WTC11 (cell line): ENCODE measurements around the gene AFAP1L2. TPM values are rescaled to one million over a fixed set of nuclear protein-coding genes. Genes with fewer than 3 reads are reported as not detected.

Source experiments
- ATAC-seq: fragments of 200-7000 bp; cut with Tn5 transposase; 2 replicates; pipeline ENCODE4 v1.10.0; 2021; ENCODE audit warnings: mild to moderate bottlenecking, moderate library complexity
- CTCF ChIA-PET: fragments of 300-600 bp; sonication (Branson Sonifier 250); formaldehyde crosslinking; loops from one replicate; lab custom pipeline; 2021; ENCODE audit warnings: antibody characterized with exemption; lab: Charles Lee
- POLR2A ChIA-PET: fragments of 350-600 bp; sonication (Branson Sonifier 250); formaldehyde crosslinking; loops from one replicate; lab custom pipeline; 2021; ENCODE audit warnings: antibody characterized with exemption; lab: Charles Lee
- DNase-seq: peaks from one replicate; pipeline ENCODE4 v3.0.0; 2021; ENCODE audit warnings: low spot score
- H3K27ac Mint-ChIP-seq: 2 replicates; pipeline ENCODE4 v1.8.0; 2021; ENCODE audit warnings: mixed read lengths
- H3K27me3 Mint-ChIP-seq: 2 replicates; pipeline ENCODE4 v1.8.0; 2021; ENCODE audit warnings: low read depth, mild to moderate bottlenecking, moderate library complexity, mixed read lengths
- H3K36me3 Mint-ChIP-seq: 2 replicates; pipeline ENCODE4 v1.8.0; 2021; ENCODE audit warnings: mixed read lengths
- H3K4me1 Mint-ChIP-seq: 2 replicates; pipeline ENCODE4 v1.8.0; 2022; ENCODE audit warnings: mixed read lengths
- H3K4me3 Mint-ChIP-seq: 2 replicates; pipeline ENCODE4 v1.8.0; 2021; ENCODE audit warnings: mild to moderate bottlenecking, moderate library complexity, mixed read lengths
- H3K9me3 Mint-ChIP-seq: 2 replicates; pipeline ENCODE4 v1.8.0; 2021; ENCODE audit warnings: mixed read lengths
- AFF4 ChIP-seq: sonication (generic); formaldehyde crosslinking; IDR thresholded peaks from 2 replicates; pipeline ENCODE4 v1.8.1; 2023; ENCODE audit warnings: mild to moderate bottlenecking, missing genetic modification reagents, borderline replicate concordance
- ATF1 ChIP-seq: sonication (generic); formaldehyde crosslinking; IDR thresholded peaks from 2 replicates; pipeline ENCODE4 v1.8.1; 2023; ENCODE audit warnings: mild to moderate bottlenecking, moderate library complexity, missing genetic modification reagents
- ATF2 ChIP-seq: sonication (generic); formaldehyde crosslinking; IDR thresholded peaks from 2 replicates; pipeline ENCODE4 v1.8.1; 2022; ENCODE audit warnings: low read depth, missing genetic modification reagents, borderline replicate concordance
- CBFB ChIP-seq: sonication (generic); formaldehyde crosslinking; IDR thresholded peaks from 2 replicates; pipeline ENCODE4 v1.8.1; 2022; ENCODE audit warnings: mild to moderate bottlenecking, low read depth, missing genetic modification reagents
- CREM ChIP-seq: sonication (generic); formaldehyde crosslinking; IDR thresholded peaks from 2 replicates; pipeline ENCODE4 v1.8.1; 2022; ENCODE audit warnings: mild to moderate bottlenecking, missing genetic modification reagents, moderate library complexity
- CTCF ChIP-seq: fragments of 200-600 bp; IDR thresholded peaks from 2 replicates; pipeline ENCODE4 v1.8.0; 2022; ENCODE audit warnings: antibody characterized with exemption
- ELF4 ChIP-seq: sonication (generic); formaldehyde crosslinking; IDR thresholded peaks from 2 replicates; pipeline ENCODE4 v1.8.1; 2022; ENCODE audit warnings: low read depth, mild to moderate bottlenecking, moderate library complexity, missing genetic modification reagents
- ERG ChIP-seq: fragments of 250-450 bp; sonication (Bioruptor Pico); IDR thresholded peaks from 2 replicates; pipeline ENCODE4 v1.8.0; 2021; ENCODE audit warnings: mild to moderate bottlenecking
- ETV6 ChIP-seq: sonication (generic); formaldehyde crosslinking; IDR thresholded peaks from 2 replicates; pipeline ENCODE4 v1.8.1; 2022; ENCODE audit warnings: mild to moderate bottlenecking, missing genetic modification reagents
- GRHL2 ChIP-seq: fragments of 250-450 bp; sonication (Bioruptor Pico); IDR thresholded peaks from 2 replicates; pipeline ENCODE4 v1.8.0; 2022; ENCODE audit warnings: mild to moderate bottlenecking, moderate library complexity; ENCODE audit not compliant: insufficient replicate concordance, severe bottlenecking
- GTF2I ChIP-seq: fragments of 250-450 bp; sonication (Bioruptor Pico); conservative IDR thresholded peaks from 2 replicates; pipeline ENCODE4 v1.4.0; 2021; ENCODE audit warnings: mild to moderate bottlenecking
- IRF2 ChIP-seq: sonication (generic); formaldehyde crosslinking; IDR thresholded peaks from 2 replicates; pipeline ENCODE4 v1.8.0; 2022; ENCODE audit warnings: low read depth, missing genetic modification reagents, borderline replicate concordance
- JUN ChIP-seq: sonication (generic); formaldehyde crosslinking; IDR thresholded peaks from 2 replicates; pipeline ENCODE4 v1.8.0; 2023; ENCODE audit warnings: mild to moderate bottlenecking, missing genetic modification reagents
- NR1H2 ChIP-seq: sonication (generic); formaldehyde crosslinking; IDR thresholded peaks from 2 replicates; pipeline ENCODE4 v1.9.0; 2021; ENCODE audit warnings: mild to moderate bottlenecking, moderate library complexity, missing genetic modification reagents
- RORB ChIP-seq: fragments of 250-450 bp; sonication (Bioruptor Pico); IDR thresholded peaks from 2 replicates; pipeline ENCODE4 v1.9.0; 2021; ENCODE audit warnings: mild to moderate bottlenecking
- TEAD4 ChIP-seq: sonication (generic); formaldehyde crosslinking; IDR thresholded peaks from 2 replicates; pipeline ENCODE4 v1.8.0; 2022; ENCODE audit warnings: mild to moderate bottlenecking, missing genetic modification reagents
- ZNF232 ChIP-seq: sonication (generic); formaldehyde crosslinking; IDR thresholded peaks from 2 replicates; pipeline ENCODE4 v1.8.0; 2022; ENCODE audit warnings: mild to moderate bottlenecking, missing genetic modification reagents
- ZNF263 ChIP-seq: sonication (generic); formaldehyde crosslinking; IDR thresholded peaks from 2 replicates; pipeline ENCODE4 v1.8.1; 2022; ENCODE audit warnings: low read depth, mild to moderate bottlenecking, moderate library complexity, missing genetic modification reagents
- ZNF396 ChIP-seq: fragments of 250-450 bp; sonication (Bioruptor Pico); IDR thresholded peaks from 2 replicates; pipeline ENCODE4 v1.8.0; 2021; ENCODE audit warnings: mild to moderate bottlenecking, moderate library complexity, borderline replicate concordance
- ZNF671 ChIP-seq: fragments of 250-450 bp; sonication (Bioruptor Pico); IDR thresholded peaks from 2 replicates; pipeline ENCODE4 v1.8.0; 2021; ENCODE audit warnings: mild to moderate bottlenecking
- ZSCAN18 ChIP-seq: fragments of 250-450 bp; sonication (Bioruptor Pico); IDR thresholded peaks from 2 replicates; pipeline ENCODE4 v2.1.2; 2022; ENCODE audit warnings: mild to moderate bottlenecking, moderate library complexity
- total RNA-seq: library from RNA; stranded (reverse); gene quantifications from 3 replicates; pipeline ENCODE4 v1.2.3, GENCODE V29; 2021

Gene AFAP1L2
- total RNA-seq, 1 experiment from 2014 or later, result 5.0 TPM

GRCh38 chr10:114388275-114388674, 16.0 kb downstream of the AFAP1L2 start:
- no peak for DNase-seq
- ATAC-seq, result no peak
- Mint-ChIP-seq H3K4me3 (no peak overlapping the region), H3K27ac (no peak overlapping the region), H3K27me3 (no peaks in the 10 kb centered on the region), H3K36me3 (no peaks in the 10 kb centered on the region), H3K9me3 (no peaks in the 10 kb centered on the region), H3K4me1 (peaks cover 9% of the 10 kb centered on the region)
- CTCF ChIA-PET, result interaction anchor here (0.5 to 7.1 kb wide), 10 partner anchors 10 to 229 kb away, joined by 3 to 64 read pairs (median 6); partner anchors contain the start of gene AFAP1L2
- POLR2A ChIA-PET, result interaction anchor here (1.2 kb wide), 1 partner anchor 84 kb away, joined by 3 read pairs; no protein-coding TSS in a partner anchor
- no peak for TF ChIP-seq IRF2
- no peak for TF ChIP-seq ETV6 (CRISPR knock-in tag)
- no peak for TF ChIP-seq CBFB (CRISPR knock-in tag)
- TF ChIP-seq ZNF232 (CRISPR knock-in tag), result no peak
- no peak for TF ChIP-seq JUN (CRISPR knock-in tag)
- no peak for TF ChIP-seq RORB
- TF ChIP-seq NR1H2 (CRISPR knock-in tag), result no peak

GRCh38 chr10:114387784-114388183, 16.5 kb downstream of the AFAP1L2 start:
- DNase-seq (peak; percentile 38), ATAC-seq (peak; percentile 76)
- H3K36me3 Mint-ChIP-seq, result no peaks in the 10 kb centered on the region
- H3K4me3 Mint-ChIP-seq, result no peak overlapping the region
- no peak overlapping the region for H3K27ac Mint-ChIP-seq
- CTCF ChIA-PET, result interaction anchor here (0.7 to 7.1 kb wide), 16 partner anchors 9 to 208 kb away, joined by 3 to 64 read pairs (median 4); partner anchors contain the start of gene AFAP1L2
- POLR2A ChIA-PET, result interaction anchor here (1.2 kb wide), 1 partner anchor 84 kb away, joined by 3 read pairs; no protein-coding TSS in a partner anchor
- TF ChIP-seq ATF2 (CRISPR knock-in tag), result no peak
- peak; percentile 45 for TF ChIP-seq CTCF
- no peak for TF ChIP-seq ZNF263 (CRISPR knock-in tag)
- TF ChIP-seq JUN (CRISPR knock-in tag), result no peak
- TF ChIP-seq ERG (CRISPR knock-in tag), result no peak
- no peak for TF ChIP-seq GTF2I (CRISPR knock-in tag)
- TF ChIP-seq, all 79 proteins: peak for 1
- Mint-ChIP-seq H3K27me3 (no peaks in the 10 kb centered on the region), H3K9me3 (no peaks in the 10 kb centered on the region), H3K4me1 (0 out of 2 replicates have a peak, but pooled peaks cover 7% of the 10 kb centered on the region)

- Mint-ChIP-seq H3K27me3 (no peaks in the 10 kb centered on the region), H3K4me3 (no peak overlapping the region), H3K9me3 (no peaks in the 10 kb centered on the region), H3K27ac (no peak overlapping the region), H3K4me1 (0 out of 2 replicates have a peak, but pooled peaks cover 7% of the 10 kb centered on the region), H3K36me3 (no peaks in the 10 kb centered on the region)
- DNase-seq, result peak; percentile 33
- peak; percentile 85 for ATAC-seq
- ChIA-PET CTCF (interaction anchor here (0.6 to 7.1 kb wide), 9 partner anchors 12 to 82 kb away, joined by 3 to 64 read pairs (median 5); partner anchors contain the start of gene AFAP1L2), POLR2A (no interaction called here)
- no peak for TF ChIP-seq ERG (CRISPR knock-in tag)
- TF ChIP-seq ATF1 (CRISPR knock-in tag), result no peak
- no peak for TF ChIP-seq ZNF396 (CRISPR knock-in tag)
- TF ChIP-seq CREM (CRISPR knock-in tag), result no peak
- TF ChIP-seq ZSCAN18 (CRISPR knock-in tag), result no peak
- no peak for TF ChIP-seq TEAD4 (CRISPR knock-in tag)
- TF ChIP-seq GRHL2 (CRISPR knock-in tag), result no peak
- TF ChIP-seq NR1H2 (CRISPR knock-in tag), result no peak
- no peak for TF ChIP-seq AFF4
- TF ChIP-seq ZNF671 (CRISPR knock-in tag), result no peak
- TF ChIP-seq ELF4 (CRISPR knock-in tag), result no peak
These were observed 17.9 kb downstream of the AFAP1L2 start for GRCh38 chr10:114386452-114386851.
